Gastroesophageal sphincter (tissue), 4 donors: Measurements from ENCODE around the gene EIF2B1. TPM values are rescaled to one million over a fixed set of nuclear protein-coding genes. Genes with fewer than 3 reads are reported as not detected.
A peak's percentile ranks its signal among the peaks of the same experiment; 100 is the strongest.

ENCODE experiments used
- ATAC-seq: fragments of 150-250 bp; one replicate; pipeline ENCODE4 v1.9.1; 2016; ENCODE audit warnings: mild to moderate bottlenecking, moderate library complexity
- H3K27ac ChIP-seq, 4 donors: fragments of 200-600 bp; sonication (generic) in 3 of 4; 1 replicate in 3 of 4; 2 replicates in 1 of 4; pipeline ENCODE4 v1.5.1; 2016 to 2019
- H3K27me3 ChIP-seq: fragments of 200-600 bp; sonication (generic); one replicate; pipeline ENCODE4 v1.5.1; 2019
- H3K36me3 ChIP-seq, 2 donors: fragments of 200-600 bp; sonication (generic); one replicate each; pipeline ENCODE4 v1.5.1; 2019; ENCODE audit warnings: control low read depth in 1 of 2
- H3K4me1 ChIP-seq, 3 donors: fragments of 200-600 bp; sonication (generic); 1 replicate in 2 of 3; 2 replicates in 1 of 3; pipeline ENCODE4 v1.5.1; 2016 to 2019; ENCODE audit warnings: control low read depth in 2 of 3
- H3K4me3 ChIP-seq, 2 donors: fragments of 200-600 bp; sonication (generic); one replicate each; pipeline ENCODE4 v1.5.1; 2019; ENCODE audit warnings: mild to moderate bottlenecking in 1 of 2, moderate library complexity in 1 of 2
- H3K9me3 ChIP-seq, 3 donors: fragments of 200-600 bp; sonication (generic); one replicate each; pipeline ENCODE4 v1.5.1; 2017 to 2019; ENCODE audit warnings: control low read depth in 2 of 3
- CTCF ChIP-seq, 4 experiments: fragments of 200-600 bp in 2 of 4; fragments of 450-650 bp in 2 of 4; sonication (generic) in 1 of 4; IDR thresholded peaks; one replicate each; pipeline ENCODE4 v1.5.1; 2017 to 2019; ENCODE audit warnings: antibody characterized with exemption in 4 of 4, mild to moderate bottlenecking in 2 of 4, moderate library complexity in 2 of 4
- EP300 ChIP-seq: sonication (generic); formaldehyde crosslinking; IDR thresholded peaks from one replicate; pipeline ENCODE4 v1.6.1; 2017; ENCODE audit warnings: antibody characterized with exemption, mild to moderate bottlenecking
- POLR2A ChIP-seq, 2 donors: fragments of 450-650 bp; IDR thresholded peaks; one replicate each; pipeline ENCODE4 v1.6.1; 2017; ENCODE audit warnings: antibody characterized with exemption in 2 of 2, mild to moderate bottlenecking in 2 of 2, moderate library complexity in 1 of 2
- POLR2AphosphoS5 ChIP-seq: sonication (generic); formaldehyde crosslinking; IDR thresholded peaks from one replicate; pipeline ENCODE4 v1.6.1; 2017; ENCODE audit warnings: antibody characterized with exemption
- WGBS, 2 donors: methylation state at CpG; one replicate each; pipeline ENCODE4 v1.1.5; 2018; ENCODE audit warnings: low coverage in 1 of 2; 5-methylcytosine and 5-hydroxymethylcytosine counted together
- small RNA-seq, 4 donors: library from RNA; depleted of rRNA; stranded (forward); fragments of <200 nt; gene quantifications; one replicate each; pipeline ENCODE3, GENCODE V24; 2016
- total RNA-seq, 4 donors: library from RNA; depleted of rRNA; stranded (reverse); fragments of >200 nt; gene quantifications; one replicate each; pipeline ENCODE4 v1.1.0, GENCODE V29; 2016

The EIF2B1 gene
- total RNA-seq, 4 donors from 2014 or later = 94.7 to 113 (median 106) TPM

- Histone ChIP-seq H3K27me3 (no peaks in the 10 kb centered on the region), H3K27ac (no peak overlapping the region), H3K4me1 (no peaks in the 10 kb centered on the region), H3K36me3 (no peaks in the 10 kb centered on the region), H3K4me3 (no peak overlapping the region), H3K9me3 (no peaks in the 10 kb centered on the region)
- ATAC-seq = no peak
- WGBS, 2 donors = 21 to 29% methylated on average over 3 to 4 of the region's 4 CpGs
- TF ChIP-seq POLR2AphosphoS5 (no peak), POLR2A (IDR thresholded peaks at IDR 0.05) (no peak), EP300 (no peak), CTCF (IDR thresholded peaks at IDR 0.05) (no peak)
These were observed 59.6 kb downstream of the EIF2B1 start for GRCh38 chr12:123573870-123574269.

- TF ChIP-seq POLR2AphosphoS5 (no peak), EP300 (no peak), POLR2A (IDR thresholded peaks at IDR 0.05) (no peak), CTCF (IDR thresholded peaks at IDR 0.05) (no peak)
- no peak overlapping the region for H3K27ac ChIP-seq
- no peaks in the 10 kb centered on the region for H3K27me3 ChIP-seq
- ATAC-seq = no peak
- no peaks in the 10 kb centered on the region for H3K36me3 ChIP-seq
- H3K4me1 ChIP-seq = no peaks in the 10 kb centered on the region
- WGBS, 2 donors = 30 to 72% methylated on average over 2 of the region's 2 CpGs
- H3K9me3 ChIP-seq = no peaks in the 10 kb centered on the region
- H3K4me3 ChIP-seq = no peak overlapping the region
These were observed 61.1 kb downstream of the EIF2B1 start for GRCh38 chr12:123572391-123572790.

GRCh38 chr12:123571343-123571813 lies 62.1 kb downstream of the EIF2B1 start:
- H3K36me3 ChIP-seq = no peaks in the 10 kb centered on the region
- TF ChIP-seq EP300 (no peak), CTCF (IDR thresholded peaks at IDR 0.05) (no peak), POLR2AphosphoS5 (no peak), POLR2A (IDR thresholded peaks at IDR 0.05) (no peak)
- peak; percentile 93 for ATAC-seq
- no peaks in the 10 kb centered on the region for H3K27me3 ChIP-seq
- H3K4me1 ChIP-seq = no peaks in the 10 kb centered on the region
- H3K9me3 ChIP-seq = no peaks in the 10 kb centered on the region
- H3K4me3 ChIP-seq = no peak overlapping the region
- WGBS, 2 donors = 8 to 36% methylated on average over 2 to 3 of the region's 4 CpGs
- peak overlapping the region in 1 of 4 donors; percentile 47 for H3K27ac ChIP-seq

Small RNAs within 50 kb of the gene (small RNA-seq; reads per million reads assigned to genes)
- gene SNORA9B = 0 to 0.90 (median 0) reads per million in 4 donors

Other genes starting within 250 kb of the EIF2B1 start
- gene KMT5A, start 249.6 kb downstream of the EIF2B1 start, total RNA-seq = 100 to 1,000 TPM in 1 of 4 donors, 10 to 100 TPM in 3; 46.1 to 126 (median 54.8) TPM
- gene RILPL2, start 197.0 kb downstream of the EIF2B1 start, total RNA-seq = 1 to 10 TPM; 6.2 to 9.2 (median 7.9) TPM
- 10 to 100 TPM; 16.3 to 17.6 (median 17.5) TPM for gene SNRNP35, start 175.5 kb downstream of the EIF2B1 start, total RNA-seq
- 10 to 100 TPM; 10.8 to 46.1 (median 24.3) TPM for gene RILPL1, start 100.0 kb downstream of the EIF2B1 start, total RNA-seq
- 100 to 1,000 TPM; 117 to 139 (median 128) TPM for gene TMED2, start 49.1 kb downstream of the EIF2B1 start, total RNA-seq
- gene DDX55, start 31.6 kb downstream of the EIF2B1 start, total RNA-seq = 10 to 100 TPM; 15.3 to 22.6 (median 18.0) TPM
- gene GTF2H3, start 143 bp upstream of the EIF2B1 start, total RNA-seq = 10 to 100 TPM; 19.3 to 28.9 (median 25.2) TPM
- gene TCTN2, start 37.4 kb upstream of the EIF2B1 start, total RNA-seq = 1 to 10 TPM; 5.0 to 7.8 (median 7.1) TPM
- 10 to 100 TPM; 16.5 to 24.6 (median 20.0) TPM for gene ATP6V0A2, start 78.7 kb upstream of the EIF2B1 start, total RNA-seq
- not detected for gene DNAH10, start 128.6 kb upstream of the EIF2B1 start, total RNA-seq